ENCODE measurements around the gene UNC5A.

The UNC5A gene

GRCh38 chr5:176889321-176890280 lies 79.2 kb downstream of the UNC5A start:
- Histone ChIP-seq H3K23ac (ENCODE audit: low read length in 2 of 2) (no peak overlapping the region), H3K14ac (ENCODE audit: low read length in 2 of 2) (peak overlapping the region in 1 of 2 experiments; percentile 44), H3K27ac (ENCODE audit: low read length, poor library complexity, severe bottlenecking) (no peak overlapping the region), H2BK5ac (ENCODE audit: low read depth, low read length, poor library complexity, severe bottlenecking) (no peak overlapping the region), H3K4me1 (ENCODE audit: control insufficient read depth, insufficient read depth, low read depth, low read length) (peaks cover under 1% of the 10 kb centered on the region), H3K4me3 (ENCODE audit: insufficient read depth in 1 of 2, low read depth in 1 of 2, low read length in 2 of 2) (peak overlapping the region in 1 of 2 experiments; percentile 24), H3K79me1 (replicated peaks; ENCODE audit: low read length, poor library complexity, severe bottlenecking) (no peaks in the 10 kb centered on the region), H2BK15ac (ENCODE audit: low read depth, poor library complexity, severe bottlenecking) (no peak overlapping the region), H3K36me3 (ENCODE audit: control insufficient read depth in 1 of 2, insufficient read depth in 2 of 2, low read depth in 1 of 2, low read length in 2 of 2) (peaks cover 0 to 3% of the 10 kb centered on the region in 2 experiments), H2AK5ac (ENCODE audit: low read length, severe bottlenecking) (no peak overlapping the region), H3K9ac (ENCODE audit: low read length) (no peak overlapping the region), H3K4ac (ENCODE audit: low read depth in 1 of 2, low read length in 2 of 2) (no peak overlapping the region), H2AFZ (ENCODE audit: low read depth, low read length) (no peak overlapping the region), H4K91ac (ENCODE audit: low read length) (no peak overlapping the region), H4K8ac (ENCODE audit: low read length) (no peak overlapping the region), H3K27me3 (ENCODE audit: control insufficient read depth in 1 of 2, insufficient read depth in 1 of 2, low read length in 2 of 2) (peaks cover 0 to 62% of the 10 kb centered on the region in 2 experiments), H3K9me3 (ENCODE audit: control insufficient read depth, low read length) (no peaks in the 10 kb centered on the region), H2BK120ac (ENCODE audit: low read depth, low read length) (no peak overlapping the region), H3K18ac (ENCODE audit: low read depth in 1 of 2, low read length in 2 of 2) (no peak overlapping the region), H3K4me2 (ENCODE audit: low read length, poor library complexity, severe bottlenecking) (no peak overlapping the region), H2BK12ac (ENCODE audit: low read length in 2 of 2) (no peak overlapping the region)
- no peak for DNase-seq
- WGBS: 86% methylated on average over 24 of the region's 24 CpGs

GRCh38 chr5:176890455-176891330 lies 80.3 kb downstream of the UNC5A start:
- H4K91ac ChIP-seq (ENCODE audit: low read length): no peak overlapping the region
- H2BK15ac ChIP-seq (ENCODE audit: low read depth, poor library complexity, severe bottlenecking): no peak overlapping the region
- no peaks in the 10 kb centered on the region for H3K79me1 ChIP-seq (replicated peaks; ENCODE audit: low read length, poor library complexity, severe bottlenecking)
- no peak overlapping the region for H3K4me2 ChIP-seq (ENCODE audit: low read length, poor library complexity, severe bottlenecking)
- H3K23ac ChIP-seq (ENCODE audit: low read length in 2 of 2): no peak overlapping the region
- H3K9me3 ChIP-seq (ENCODE audit: control insufficient read depth, low read length): no peaks in the 10 kb centered on the region
- H3K4me3 ChIP-seq (ENCODE audit: insufficient read depth in 1 of 2, low read depth in 1 of 2, low read length in 2 of 2): no peak overlapping the region
- no peak overlapping the region for H3K14ac ChIP-seq (ENCODE audit: low read length in 2 of 2)
- 66% methylated on average over 7 of the region's 9 CpGs for WGBS
- no peak overlapping the region for H2AFZ ChIP-seq (ENCODE audit: low read depth, low read length)
- H2BK120ac ChIP-seq (ENCODE audit: low read depth, low read length): no peak overlapping the region
- no peak overlapping the region for H2BK5ac ChIP-seq (ENCODE audit: low read depth, low read length, poor library complexity, severe bottlenecking)
- H3K4ac ChIP-seq (ENCODE audit: low read depth in 1 of 2, low read length in 2 of 2): no peak overlapping the region
- H3K27me3 ChIP-seq (ENCODE audit: control insufficient read depth in 1 of 2, insufficient read depth in 1 of 2, low read length in 2 of 2): peaks cover 0 to 56% of the 10 kb centered on the region in 2 experiments
- no peak overlapping the region for H4K8ac ChIP-seq (ENCODE audit: low read length)
- no peak for DNase-seq
- no peak overlapping the region for H2BK12ac ChIP-seq (ENCODE audit: low read length in 2 of 2)
- H3K36me3 ChIP-seq (ENCODE audit: control insufficient read depth in 1 of 2, insufficient read depth in 2 of 2, low read depth in 1 of 2, low read length in 2 of 2): peaks cover 0 to 3% of the 10 kb centered on the region in 2 experiments
- no peak overlapping the region for H3K27ac ChIP-seq (ENCODE audit: low read length, poor library complexity, severe bottlenecking)
- no peak overlapping the region for H3K9ac ChIP-seq (ENCODE audit: low read length)
- H3K4me1 ChIP-seq (ENCODE audit: control insufficient read depth, insufficient read depth, low read depth, low read length): no peaks in the 10 kb centered on the region
- no peak overlapping the region for H3K18ac ChIP-seq (ENCODE audit: low read depth in 1 of 2, low read length in 2 of 2)
- no peak overlapping the region for H2AK5ac ChIP-seq (ENCODE audit: low read length, severe bottlenecking)

GRCh38 chr5:176891331-176891958 lies 81.1 kb downstream of the UNC5A start:
- Histone ChIP-seq H3K27ac (ENCODE audit: low read length, poor library complexity, severe bottlenecking) (no peak overlapping the region), H2BK120ac (ENCODE audit: low read depth, low read length) (no peak overlapping the region), H3K4me3 (ENCODE audit: insufficient read depth in 1 of 2, low read depth in 1 of 2, low read length in 2 of 2) (no peak overlapping the region), H3K36me3 (ENCODE audit: control insufficient read depth in 1 of 2, insufficient read depth in 2 of 2, low read depth in 1 of 2, low read length in 2 of 2) (peaks cover 0 to 3% of the 10 kb centered on the region in 2 experiments), H3K18ac (ENCODE audit: low read depth in 1 of 2, low read length in 2 of 2) (no peak overlapping the region), H2AK5ac (ENCODE audit: low read length, severe bottlenecking) (no peak overlapping the region), H4K91ac (ENCODE audit: low read length) (no peak overlapping the region), H2BK15ac (ENCODE audit: low read depth, poor library complexity, severe bottlenecking) (no peak overlapping the region), H3K9me3 (ENCODE audit: control insufficient read depth, low read length) (no peaks in the 10 kb centered on the region), H3K23ac (ENCODE audit: low read length in 2 of 2) (no peak overlapping the region), H3K79me1 (replicated peaks; ENCODE audit: low read length, poor library complexity, severe bottlenecking) (no peaks in the 10 kb centered on the region), H2BK5ac (ENCODE audit: low read depth, low read length, poor library complexity, severe bottlenecking) (no peak overlapping the region), H4K8ac (ENCODE audit: low read length) (no peak overlapping the region), H3K9ac (ENCODE audit: low read length) (no peak overlapping the region), H3K4ac (ENCODE audit: low read depth in 1 of 2, low read length in 2 of 2) (no peak overlapping the region), H3K4me2 (ENCODE audit: low read length, poor library complexity, severe bottlenecking) (no peak overlapping the region), H2AFZ (ENCODE audit: low read depth, low read length) (no peak overlapping the region), H2BK12ac (ENCODE audit: low read length in 2 of 2) (no peak overlapping the region), H3K27me3 (ENCODE audit: control insufficient read depth in 1 of 2, insufficient read depth in 1 of 2, low read length in 2 of 2) (peaks cover 0 to 59% of the 10 kb centered on the region in 2 experiments), H3K4me1 (ENCODE audit: control insufficient read depth, insufficient read depth, low read depth, low read length) (no peaks in the 10 kb centered on the region), H3K14ac (ENCODE audit: low read length in 2 of 2) (peak overlapping the region in 1 of 2 experiments; percentile 3)
- no peak for DNase-seq
- WGBS: 85% methylated on average over 9 of the region's 9 CpGs

All from mesenchymal stem cell (in vitro differentiated cells and primary cell).